Activated naive CD4-positive, alpha-beta T cell treated with anti-CD3 and anti-CD28 coated beads for 36 hours (primary cell): ENCODE measurements around the gene EIF3C. TPM values are rescaled to one million over a fixed set of nuclear protein-coding genes. Genes with fewer than 3 reads are reported as not detected.
"Not testable (repeated sequence)": the region's sequence is repeated elsewhere in the genome, so short reads cannot be mapped to it uniquely, and the experiment has no call there.

Source experiments
- CTCF ChIA-PET: fragments of 350-600 bp; sonication (Branson Sonifier 250); formaldehyde crosslinking; loops from one replicate; lab custom pipeline; 2021; ENCODE audit warnings: antibody characterized with exemption; lab: Charles Lee
- DNase-seq: peaks from one replicate; pipeline ENCODE4 v3.0.0-alpha.2; 2020
- H3K27ac Mint-ChIP-seq: one replicate; pipeline ENCODE4 v1.8.0; 2021; ENCODE audit warnings: mild to moderate bottlenecking, mixed read lengths
- H3K27me3 Mint-ChIP-seq: one replicate; pipeline ENCODE4 v1.8.0; 2021; ENCODE audit warnings: low read depth, mixed read lengths
- H3K36me3 Mint-ChIP-seq: one replicate; pipeline ENCODE4 v1.8.0; 2021; ENCODE audit warnings: low read depth, mixed read lengths
- H3K4me1 Mint-ChIP-seq: one replicate; pipeline ENCODE4 v1.8.0; 2021; ENCODE audit warnings: low read depth, mixed read lengths
- H3K4me3 Mint-ChIP-seq: one replicate; pipeline ENCODE4 v1.8.0; 2021; ENCODE audit warnings: mild to moderate bottlenecking, moderate library complexity, mixed read lengths
- H3K9me3 Mint-ChIP-seq: one replicate; pipeline ENCODE4 v1.8.0; 2021; ENCODE audit warnings: mixed read lengths
- intact Hi-C: fragments of 100-400 bp; cut with micrococcal nuclease; formaldehyde crosslinking; loops from one replicate; pipeline ENCODE4 v1.15.1; 2023
- total RNA-seq, 2 experiments: library from RNA; stranded (reverse); gene quantifications; one replicate each; pipeline ENCODE4 v1.2.3, GENCODE V29; 2021

Gene EIF3C
- total RNA-seq, result 1,000 to 10,000 TPM; 1,095 to 1,121 TPM

- intact Hi-C loops, H3K9me3 Mint-ChIP-seq, H3K27ac Mint-ChIP-seq, H3K36me3 Mint-ChIP-seq, CTCF ChIA-PET, H3K4me1 Mint-ChIP-seq, H3K4me3 Mint-ChIP-seq, H3K27me3 Mint-ChIP-seq, DNase-seq: not testable (repeated sequence)
These were observed at the start of gene EIF3C for GRCh38 chr16:28711220-28712083. Gene EIF3C (plus strand): TSS chr16:28711464. CDS start chr16:28711687, 223 bp downstream.

GRCh38 chr16:28666264-28666663 is 45.0 kb upstream of the EIF3C start:
- H3K36me3 Mint-ChIP-seq, H3K27me3 Mint-ChIP-seq, H3K4me3 Mint-ChIP-seq, H3K4me1 Mint-ChIP-seq, intact Hi-C loops, CTCF ChIA-PET, H3K27ac Mint-ChIP-seq, H3K9me3 Mint-ChIP-seq, DNase-seq: not testable (repeated sequence)

- H3K4me1 Mint-ChIP-seq, intact Hi-C loops, H3K36me3 Mint-ChIP-seq, H3K4me3 Mint-ChIP-seq, DNase-seq, H3K27ac Mint-ChIP-seq, CTCF ChIA-PET, H3K27me3 Mint-ChIP-seq, H3K9me3 Mint-ChIP-seq: not testable (repeated sequence)
These were observed 43.8 kb upstream of the EIF3C start for GRCh38 chr16:28667480-28667879.

GRCh38 chr16:28668199-28668598 is 43.1 kb upstream of the EIF3C start:
- H3K4me3 Mint-ChIP-seq, H3K36me3 Mint-ChIP-seq, DNase-seq, intact Hi-C loops, H3K4me1 Mint-ChIP-seq, CTCF ChIA-PET, H3K27ac Mint-ChIP-seq, H3K27me3 Mint-ChIP-seq, H3K9me3 Mint-ChIP-seq: not testable (repeated sequence)

- DNase-seq, intact Hi-C loops, H3K36me3 Mint-ChIP-seq, H3K27ac Mint-ChIP-seq, CTCF ChIA-PET, H3K9me3 Mint-ChIP-seq, H3K27me3 Mint-ChIP-seq, H3K4me1 Mint-ChIP-seq, H3K4me3 Mint-ChIP-seq: not testable (repeated sequence)
These were observed 22.8 kb upstream of the EIF3C start for GRCh38 chr16:28688327-28688952.

- H3K9me3 Mint-ChIP-seq, DNase-seq, H3K4me1 Mint-ChIP-seq, intact Hi-C loops, H3K4me3 Mint-ChIP-seq, H3K36me3 Mint-ChIP-seq, CTCF ChIA-PET, H3K27ac Mint-ChIP-seq, H3K27me3 Mint-ChIP-seq: not testable (repeated sequence)
These were observed 21.8 kb upstream of the EIF3C start for GRCh38 chr16:28689425-28689824.

GRCh38 chr16:28691722-28692121 is 19.5 kb upstream of the EIF3C start:
- CTCF ChIA-PET, DNase-seq, H3K27ac Mint-ChIP-seq, intact Hi-C loops, H3K36me3 Mint-ChIP-seq, H3K4me1 Mint-ChIP-seq, H3K27me3 Mint-ChIP-seq, H3K9me3 Mint-ChIP-seq, H3K4me3 Mint-ChIP-seq: not testable (repeated sequence)

GRCh38 chr16:28693257-28693950 is 17.9 kb upstream of the EIF3C start:
- H3K36me3 Mint-ChIP-seq, H3K4me3 Mint-ChIP-seq, CTCF ChIA-PET: not testable (repeated sequence)

GRCh38 chr16:28699792-28700191 is 11.5 kb upstream of the EIF3C start:
- DNase-seq, H3K9me3 Mint-ChIP-seq, H3K4me1 Mint-ChIP-seq, H3K36me3 Mint-ChIP-seq, CTCF ChIA-PET, H3K27me3 Mint-ChIP-seq, H3K27ac Mint-ChIP-seq, H3K4me3 Mint-ChIP-seq, intact Hi-C loops: not testable (repeated sequence)

More at GRCh38 chr16:28693257-28693950, 17.9 kb upstream of the EIF3C start:
- H3K4me1 Mint-ChIP-seq, H3K27me3 Mint-ChIP-seq, H3K27ac Mint-ChIP-seq, intact Hi-C loops, DNase-seq, H3K9me3 Mint-ChIP-seq: not testable (repeated sequence)

- H3K36me3 Mint-ChIP-seq, H3K4me3 Mint-ChIP-seq, intact Hi-C loops, CTCF ChIA-PET, DNase-seq, H3K4me1 Mint-ChIP-seq, H3K27me3 Mint-ChIP-seq, H3K27ac Mint-ChIP-seq, H3K9me3 Mint-ChIP-seq: not testable (repeated sequence)
These were observed 10.9 kb upstream of the EIF3C start for GRCh38 chr16:28700349-28700748.

GRCh38 chr16:28701384-28701783 is 9.9 kb upstream of the EIF3C start:
- H3K27me3 Mint-ChIP-seq, CTCF ChIA-PET, H3K27ac Mint-ChIP-seq, H3K4me1 Mint-ChIP-seq, H3K4me3 Mint-ChIP-seq, H3K36me3 Mint-ChIP-seq, intact Hi-C loops, H3K9me3 Mint-ChIP-seq, DNase-seq: not testable (repeated sequence)

- not testable (repeated sequence) for DNase-seq, H3K4me1 Mint-ChIP-seq
These were observed 7.0 kb upstream of the EIF3C start for GRCh38 chr16:28704246-28704645.

More at GRCh38 chr16:28704246-28704645, 7.0 kb upstream of the EIF3C start:
- H3K27me3 Mint-ChIP-seq, H3K36me3 Mint-ChIP-seq, CTCF ChIA-PET, H3K9me3 Mint-ChIP-seq, H3K27ac Mint-ChIP-seq, H3K4me3 Mint-ChIP-seq, intact Hi-C loops: not testable (repeated sequence)
